ENCODE results near the gene NOC2L.

DNA sequence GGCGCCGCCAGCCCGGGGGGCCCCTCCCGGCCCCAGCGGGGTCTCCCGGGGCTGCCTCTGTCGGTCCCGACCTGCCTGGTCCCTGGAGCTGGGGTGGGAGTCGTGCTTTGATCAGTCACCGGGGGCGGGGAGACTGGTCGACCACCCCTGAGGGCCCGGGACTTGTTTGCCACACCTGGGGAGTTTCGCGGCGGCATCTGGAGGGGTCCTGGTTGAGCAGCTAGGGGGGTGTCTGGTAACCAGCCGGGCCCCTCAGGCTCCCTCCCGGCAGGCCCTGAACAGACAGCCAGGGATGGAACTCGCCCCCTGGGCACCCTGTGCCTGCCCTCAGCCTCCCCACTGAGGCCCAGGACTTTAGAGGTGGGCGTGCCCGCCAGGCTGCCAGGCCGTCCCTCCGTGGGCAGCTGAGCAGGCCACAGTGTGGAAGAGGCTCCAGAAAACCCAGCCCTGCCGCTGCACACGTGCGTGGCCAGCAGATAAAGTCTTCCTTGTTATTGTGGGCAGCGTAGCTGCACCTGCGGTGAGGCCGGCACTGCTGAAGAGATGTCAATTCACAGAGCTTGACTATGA is 48.7 kb downstream of the NOC2L start:
- TF ChIP-seq, protein P1, sequence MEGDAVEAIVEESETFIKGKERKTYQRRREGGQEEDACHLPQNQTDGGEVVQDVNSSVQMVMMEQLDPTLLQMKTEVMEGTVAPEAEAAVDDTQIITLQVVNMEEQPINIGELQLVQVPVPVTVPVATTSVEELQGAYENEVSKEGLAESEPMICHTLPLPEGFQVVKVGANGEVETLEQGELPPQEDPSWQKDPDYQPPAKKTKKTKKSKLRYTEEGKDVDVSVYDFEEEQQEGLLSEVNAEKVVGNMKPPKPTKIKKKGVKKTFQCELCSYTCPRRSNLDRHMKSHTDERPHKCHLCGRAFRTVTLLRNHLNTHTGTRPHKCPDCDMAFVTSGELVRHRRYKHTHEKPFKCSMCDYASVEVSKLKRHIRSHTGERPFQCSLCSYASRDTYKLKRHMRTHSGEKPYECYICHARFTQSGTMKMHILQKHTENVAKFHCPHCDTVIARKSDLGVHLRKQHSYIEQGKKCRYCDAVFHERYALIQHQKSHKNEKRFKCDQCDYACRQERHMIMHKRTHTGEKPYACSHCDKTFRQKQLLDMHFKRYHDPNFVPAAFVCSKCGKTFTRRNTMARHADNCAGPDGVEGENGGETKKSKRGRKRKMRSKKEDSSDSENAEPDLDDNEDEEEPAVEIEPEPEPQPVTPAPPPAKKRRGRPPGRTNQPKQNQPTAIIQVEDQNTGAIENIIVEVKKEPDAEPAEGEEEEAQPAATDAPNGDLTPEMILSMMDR (IDR thresholded peaks at IDR 0.05) = no peak
- no peak for TF ChIP-seq POLR2A (IDR thresholded peaks at IDR 0.05)
